CD4-positive, alpha-beta memory T cell (primary cell): ENCODE measurements around the gene CEP70. TPM values are rescaled to one million over a fixed set of nuclear protein-coding genes. Genes with fewer than 3 reads are reported as not detected.
"Not testable (repeated sequence)": the region's sequence is repeated elsewhere in the genome, so short reads cannot be mapped to it uniquely, and the experiment has no call there.

Experiments
- CTCF ChIA-PET: fragments of 350-600 bp; sonication (Branson Sonifier 250); formaldehyde crosslinking; loops from one replicate; lab custom pipeline; 2021; ENCODE audit warnings: inconsistent platforms; ENCODE audit not compliant: partially characterized antibody; lab: Charles Lee
- POLR2A ChIA-PET: fragments of 350-600 bp; sonication (Branson Sonifier 250); formaldehyde crosslinking; loops from one replicate; lab custom pipeline; 2021; ENCODE audit not compliant: partially characterized antibody; lab: Charles Lee
- DNase-seq, 5 donors: peaks; one replicate each; pipeline versions ENCODE4 v3.0.0 to v3.0.0-alpha.2; 2020 to 2022; ENCODE audit warnings: mixed read lengths in 1 of 5
- H3K27ac ChIP-seq: one replicate; pipeline ENCODE4 v1.7.0; 2013; ENCODE audit warnings: low read depth, low read length
- H3K27me3 ChIP-seq: 2 replicates; pipeline ENCODE4 v1.7.0; 2013; ENCODE audit warnings: mild to moderate bottlenecking, low read length, moderate library complexity; ENCODE audit not compliant: insufficient read depth
- H3K36me3 ChIP-seq: 2 replicates; pipeline ENCODE4 v1.7.0; 2013; ENCODE audit warnings: mild to moderate bottlenecking, low read length, moderate library complexity; ENCODE audit not compliant: insufficient read depth
- H3K4me1 ChIP-seq: 2 replicates; pipeline ENCODE4 v1.7.0; 2013; ENCODE audit warnings: mild to moderate bottlenecking, low read length, moderate library complexity; ENCODE audit not compliant: insufficient read depth
- H3K4me3 ChIP-seq, 2 donors: one replicate each; pipeline ENCODE4 v1.7.0; 2013; ENCODE audit warnings: low read length in 2 of 2, mild to moderate bottlenecking in 1 of 2
- H3K9me3 ChIP-seq, 2 donors: one replicate each; pipeline ENCODE4 v1.7.0; 2013; ENCODE audit warnings: low read length in 2 of 2, control low read depth in 1 of 2; ENCODE audit not compliant: control insufficient read depth in 1 of 2
- H3K27ac Mint-ChIP-seq, 7 donors: one replicate each; pipeline ENCODE4 v1.8.0; 2020 to 2021; ENCODE audit warnings: mixed read lengths in 7 of 7, mild to moderate bottlenecking in 6 of 7, inconsistent platforms in 3 of 7, moderate library complexity in 3 of 7
- H3K27me3 Mint-ChIP-seq, 2 donors: one replicate each; pipeline ENCODE4 v1.8.0; 2020 to 2021; ENCODE audit warnings: mixed read lengths in 2 of 2
- H3K36me3 Mint-ChIP-seq, 2 donors: one replicate each; pipeline ENCODE4 v1.8.0; 2020 to 2021; ENCODE audit warnings: mixed read lengths in 2 of 2, inconsistent platforms in 1 of 2, mild to moderate bottlenecking in 1 of 2
- H3K4me1 Mint-ChIP-seq, 4 donors: one replicate each; pipeline ENCODE4 v1.8.0; 2020 to 2021; ENCODE audit warnings: mixed read lengths in 4 of 4, mild to moderate bottlenecking in 1 of 4
- H3K4me3 Mint-ChIP-seq, 8 donors: one replicate each; pipeline ENCODE4 v1.8.0; 2020 to 2021; ENCODE audit warnings: mixed read lengths in 8 of 8, mild to moderate bottlenecking in 7 of 8, moderate library complexity in 6 of 8, inconsistent platforms in 3 of 8
- H3K9me3 Mint-ChIP-seq, 8 donors: one replicate each; pipeline ENCODE4 v1.8.0; 2020 to 2021; ENCODE audit warnings: mixed read lengths in 8 of 8, mild to moderate bottlenecking in 5 of 8, inconsistent platforms in 3 of 8, moderate library complexity in 1 of 8
- intact Hi-C: fragments of 100-400 bp; cut with micrococcal nuclease; formaldehyde crosslinking; loops from one replicate; pipeline ENCODE4 v1.15.1; 2023
- polyA plus RNA-seq, 2 donors: library from polyadenylated mRNA; unstranded; fragments of 300-500 nt; fragmentation: Illumina TruSeq; gene quantifications; one replicate each; pipeline ENCODE4 v1.2.3, GENCODE V29; 2021
- total RNA-seq, 2 experiments: library from RNA; stranded (reverse); gene quantifications; one replicate each; pipeline ENCODE4 v1.2.3, GENCODE V29; 2021

The CEP70 gene
- total and polyA plus RNA-seq, 4 experiments from 2014 or later, result 6.7 to 28.0 (median 17.2) TPM

GRCh38 chr3:138604106-138604595 lies 10.1 kb upstream of the CEP70 start:
- POLR2A ChIA-PET, H3K36me3 ChIP-seq, H3K36me3 Mint-ChIP-seq, DNase-seq, H3K4me3 Mint-ChIP-seq, H3K4me3 ChIP-seq, H3K9me3 Mint-ChIP-seq, H3K27ac ChIP-seq, H3K27me3 Mint-ChIP-seq, H3K27me3 ChIP-seq, intact Hi-C loops, H3K9me3 ChIP-seq, H3K4me1 ChIP-seq: not testable (repeated sequence)
- CTCF ChIA-PET, result interaction anchor here (1.4 to 1.9 kb wide), 3 partner anchors 10 to 332 kb away, joined by 3 to 7 read pairs (median 4); partner anchors contain the start of gene CEP70
- Mint-ChIP-seq H3K4me1 (peaks cover 4 to 14% (median 5%) of the 10 kb centered on the region in 4 donors), H3K27ac (peak overlapping the region in 1 of 7 donors; percentile 2)

- H3K36me3 Mint-ChIP-seq, H3K27ac ChIP-seq, H3K27me3 ChIP-seq, intact Hi-C loops, H3K36me3 ChIP-seq, H3K9me3 ChIP-seq, DNase-seq, H3K4me1 ChIP-seq, H3K27me3 Mint-ChIP-seq, H3K9me3 Mint-ChIP-seq, H3K4me3 Mint-ChIP-seq, H3K4me3 ChIP-seq, H3K4me1 Mint-ChIP-seq, CTCF ChIA-PET, POLR2A ChIA-PET: not testable (repeated sequence)
- peak overlapping the region in 1 of 7 donors; percentile 21 for H3K27ac Mint-ChIP-seq
Observed at GRCh38 chr3:138601661-138602060, 7.6 kb upstream of the CEP70 start.

GRCh38 chr3:138600100-138600745 lies 6.2 kb upstream of the CEP70 start:
- ChIA-PET POLR2A (no interaction called here), CTCF (interaction anchor here (15.0 kb wide), 1 partner anchor 318 kb away, joined by 455 read pairs; no protein-coding TSS in a partner anchor)
- no peak overlapping the region for H3K4me3 ChIP-seq
- peaks cover 6% of the 10 kb centered on the region in 2 donors for H3K36me3 Mint-ChIP-seq
- H3K4me1 ChIP-seq, result no peaks in the 10 kb centered on the region
- no peaks in the 10 kb centered on the region for H3K9me3 ChIP-seq
- no peak overlapping the region for H3K4me3 Mint-ChIP-seq
- H3K36me3 ChIP-seq, result no peaks in the 10 kb centered on the region
- no peak for DNase-seq
- intact Hi-C loops, result no loop called here
- H3K27me3 ChIP-seq, result no peaks in the 10 kb centered on the region
- no peaks in the 10 kb centered on the region for H3K27me3 Mint-ChIP-seq
- H3K27ac ChIP-seq, result no peak overlapping the region
- H3K9me3 Mint-ChIP-seq, result peaks cover 0 to 7% (median 0%) of the 10 kb centered on the region in 8 donors
- no peak overlapping the region for H3K27ac Mint-ChIP-seq
- H3K4me1 Mint-ChIP-seq, result no peaks in the 10 kb centered on the region

- DNase-seq, result no peak
- intact Hi-C loops, result loop anchor here (10.0 kb wide), 1 partner anchor 1844 kb away; the partner anchor contains the start of gene STAG1
- H3K27me3 Mint-ChIP-seq, result no peaks in the 10 kb centered on the region
- no peak overlapping the region for H3K4me3 Mint-ChIP-seq
- Histone ChIP-seq H3K4me3 (no peak overlapping the region), H3K9me3 (no peaks in the 10 kb centered on the region), H3K36me3 (no peaks in the 10 kb centered on the region), H3K4me1 (peaks cover under 1% of the 10 kb centered on the region), H3K27me3 (no peaks in the 10 kb centered on the region), H3K27ac (no peak overlapping the region)
- POLR2A ChIA-PET, result interaction anchor here (0.5 kb wide), 1 partner anchor 238 kb away, joined by 3 read pairs; no protein-coding TSS in a partner anchor
- peaks cover 2 to 9% (median 4%) of the 10 kb centered on the region in 4 donors for H3K4me1 Mint-ChIP-seq
- peaks cover 0 to 4% (median 0%) of the 10 kb centered on the region in 8 donors for H3K9me3 Mint-ChIP-seq
- CTCF ChIA-PET, result interaction anchor here (1.2 to 15.0 kb wide), 3 partner anchors 13 to 342 kb away, joined by 3 to 455 read pairs (median 5); no protein-coding TSS in a partner anchor
- H3K27ac Mint-ChIP-seq, result no peak overlapping the region
- H3K36me3 Mint-ChIP-seq, result peaks cover 0 to 8% of the 10 kb centered on the region in 2 donors
Observed at GRCh38 chr3:138598534-138598933, 4.5 kb upstream of the CEP70 start.

- H3K36me3 ChIP-seq, H3K27ac Mint-ChIP-seq, DNase-seq, H3K9me3 Mint-ChIP-seq, H3K4me3 ChIP-seq, H3K9me3 ChIP-seq, H3K4me1 ChIP-seq, H3K36me3 Mint-ChIP-seq, H3K27me3 ChIP-seq, H3K27me3 Mint-ChIP-seq, H3K4me3 Mint-ChIP-seq, POLR2A ChIA-PET, H3K27ac ChIP-seq: not testable (repeated sequence)
- peaks cover 5 to 12% (median 6%) of the 10 kb centered on the region in 4 donors for H3K4me1 Mint-ChIP-seq
- CTCF ChIA-PET, result interaction anchor here (0.6 to 15.0 kb wide), 4 partner anchors 14 to 343 kb away, joined by 3 to 455 read pairs (median 4); no protein-coding TSS in a partner anchor
- intact Hi-C loops, result loop anchor here (10.0 kb wide), 1 partner anchor 1843 kb away; the partner anchor contains the start of gene STAG1
Observed at GRCh38 chr3:138597186-138597976, 3.3 kb upstream of the CEP70 start.

- Histone ChIP-seq H3K36me3 (no peaks in the 10 kb centered on the region), H3K4me1 (peaks cover 5% of the 10 kb centered on the region), H3K27me3 (no peaks in the 10 kb centered on the region), H3K4me3 (no peak overlapping the region), H3K9me3 (no peaks in the 10 kb centered on the region), H3K27ac (peak overlapping the region; percentile 75)
- Mint-ChIP-seq H3K27ac (peak overlapping the region; percentile 89 to 100 (median 97)), H3K36me3 (peaks cover 0 to 4% of the 10 kb centered on the region in 2 donors), H3K9me3 (peaks cover 0 to 2% (median 0%) of the 10 kb centered on the region in 8 donors), H3K4me3 (peak overlapping the region; percentile 85 to 97 (median 92)), H3K27me3 (no peaks in the 10 kb centered on the region), H3K4me1 (peaks cover 6 to 12% (median 9%) of the 10 kb centered on the region in 4 donors)
- POLR2A ChIA-PET, result interaction anchor here (0.8 to 2.9 kb wide), 7 partner anchors 8 to 421 kb away, joined by 3 to 45 read pairs (median 7); partner anchors contain the start of genes FAIM and PIK3CB
- intact Hi-C loops, result loop anchor here (1.0 to 10.0 kb wide), 11 partner anchors 14 to 1840 kb away; partner anchors contain the start of genes ARMC8, PIK3CB and STAG1
- DNase-seq, result no peak
- CTCF ChIA-PET, result interaction anchor here (0.6 to 15.0 kb wide), 32 partner anchors 8 to 1842 kb away, joined by 3 to 455 read pairs (median 5); partner anchors contain the start of genes DBR1, FAIM and STAG1
Observed at GRCh38 chr3:138594935-138595610, 1.0 kb upstream of the CEP70 start.
